IMR-90 (cell line): ENCODE results near the gene OLFM4.

ENCODE experiments used
- CEBPB ChIP-seq: IDR thresholded peaks from 2 replicates; pipeline ENCODE4 v1.6.1; 2012; ENCODE audit warnings: low read depth, low read length, improper control_type of control experiment
- CTCF ChIP-seq: conservative IDR thresholded peaks from 2 replicates; pipeline ENCODE4 v1.5.1; 2012; ENCODE audit warnings: mild to moderate bottlenecking, low read depth, low read length, improper control_type of control experiment
- FOS ChIP-seq: fragments of 150-350 bp; IDR thresholded peaks from 2 replicates; pipeline ENCODE4 v1.6.1; 2016; ENCODE audit warnings: low read depth, low read length
- MAZ ChIP-seq: IDR thresholded peaks from 2 replicates; pipeline ENCODE4 v1.6.1; 2012; ENCODE audit warnings: low read depth, mild to moderate bottlenecking, low read length, improper control_type of control experiment, moderate library complexity, borderline replicate concordance
- MXI1 ChIP-seq: IDR thresholded peaks from 2 replicates; pipeline ENCODE4 v1.6.1; 2012; ENCODE audit warnings: low read depth, mild to moderate bottlenecking, low read length, moderate library complexity, borderline replicate concordance
- POLR2A ChIP-seq: IDR thresholded peaks from 2 replicates; pipeline ENCODE4 v1.6.1; 2012; ENCODE audit warnings: mild to moderate bottlenecking, low read depth, low read length
- RFX5 ChIP-seq: IDR thresholded peaks from 2 replicates; pipeline ENCODE4 v1.8.0; 2012; ENCODE audit warnings: low read depth, mild to moderate bottlenecking, low read length, moderate library complexity
- SMC3 ChIP-seq: fragments of 150-350 bp; IDR thresholded peaks from 2 replicates; pipeline ENCODE4 v1.6.1; 2016; ENCODE audit warnings: low read depth, mild to moderate bottlenecking, antibody characterized with exemption, low read length, moderate library complexity
- USF2 ChIP-seq: fragments of 150-350 bp; IDR thresholded peaks from 2 replicates; pipeline ENCODE4 v1.6.1; 2017; ENCODE audit warnings: mild to moderate bottlenecking, antibody characterized with exemption, low read length, low read depth

- no peak for TF ChIP-seq RFX5
- no peak for TF ChIP-seq CEBPB
- no peak for TF ChIP-seq POLR2A
- no peak for TF ChIP-seq MAZ
- TF ChIP-seq CTCF: no peak
- no peak for TF ChIP-seq FOS
- TF ChIP-seq USF2: no peak
- no peak for TF ChIP-seq SMC3
- TF ChIP-seq MXI1: no peak
Observed at GRCh38 chr13:53017433-53017970, 11.1 kb upstream of the OLFM4 start.
